ENCODE data around the gene NNAT.

GRCh38 chr20:37471741-37472235 lies 49.3 kb upstream of the NNAT start:
- no peak for TF ChIP-seq CTCF (IDR thresholded peaks at IDR 0.05 in 8 of 11, conservative IDR thresholded peaks at IDR 0.05 in 3 of 11)
- no peak for TF ChIP-seq POLR2AphosphoS5 (IDR thresholded peaks at IDR 0.05)
- no peak for TF ChIP-seq POLR2A (IDR thresholded peaks at IDR 0.05)

All from spleen (tissue), 7 donors.